Gastrocnemius medialis (tissue), 4 donors: Measurements from ENCODE around the gene WDR76.

ENCODE experiments used
- CTCF ChIP-seq, 5 experiments: fragments of 450-650 bp in 3 of 5; fragments of 200-600 bp in 2 of 5; sonication (generic) in 2 of 5; IDR thresholded peaks in 4 of 5; conservative IDR thresholded peaks in 1 of 5; 1 replicate in 4 of 5; 2 replicates in 1 of 5; pipeline ENCODE4 v1.5.1; 2016 to 2019; ENCODE audit warnings: antibody characterized with exemption in 5 of 5, mild to moderate bottlenecking in 3 of 5, moderate library complexity in 3 of 5
- POLR2A ChIP-seq, 2 donors: fragments of 450-650 bp; IDR thresholded peaks; one replicate each; pipeline ENCODE4 v1.6.1; 2017; ENCODE audit warnings: antibody characterized with exemption in 2 of 2, mild to moderate bottlenecking in 2 of 2, moderate library complexity in 2 of 2

GRCh38 chr15:43877371-43877770, 50.6 kb downstream of the WDR76 start:
- TF ChIP-seq CTCF (IDR thresholded peaks at IDR 0.05 in 4 of 5, conservative IDR thresholded peaks at IDR 0.05 in 1 of 5) = no peak
- TF ChIP-seq POLR2A (IDR thresholded peaks at IDR 0.05) = no peak
